WTC11 (cell line): Measurements from ENCODE around the gene EDDM3A. TPM values are rescaled to one million over a fixed set of nuclear protein-coding genes. Genes with fewer than 3 reads are reported as not detected.
"Not testable (repeated sequence)": the region's sequence is repeated elsewhere in the genome, so short reads cannot be mapped to it uniquely, and the experiment has no call there.

Source experiments
- ATAC-seq: fragments of 200-7000 bp; cut with Tn5 transposase; 2 replicates; pipeline ENCODE4 v1.10.0; 2021; ENCODE audit warnings: mild to moderate bottlenecking, moderate library complexity
- CTCF ChIA-PET: fragments of 300-600 bp; sonication (Branson Sonifier 250); formaldehyde crosslinking; loops from one replicate; lab custom pipeline; 2021; ENCODE audit warnings: antibody characterized with exemption; lab: Charles Lee
- POLR2A ChIA-PET: fragments of 350-600 bp; sonication (Branson Sonifier 250); formaldehyde crosslinking; loops from one replicate; lab custom pipeline; 2021; ENCODE audit warnings: antibody characterized with exemption; lab: Charles Lee
- DNase-seq: peaks from one replicate; pipeline ENCODE4 v3.0.0; 2021; ENCODE audit warnings: low spot score
- H3K27ac Mint-ChIP-seq: 2 replicates; pipeline ENCODE4 v1.8.0; 2021; ENCODE audit warnings: mixed read lengths
- H3K27me3 Mint-ChIP-seq: 2 replicates; pipeline ENCODE4 v1.8.0; 2021; ENCODE audit warnings: low read depth, mild to moderate bottlenecking, moderate library complexity, mixed read lengths
- H3K36me3 Mint-ChIP-seq: 2 replicates; pipeline ENCODE4 v1.8.0; 2021; ENCODE audit warnings: mixed read lengths
- H3K4me1 Mint-ChIP-seq: 2 replicates; pipeline ENCODE4 v1.8.0; 2022; ENCODE audit warnings: mixed read lengths
- H3K4me3 Mint-ChIP-seq: 2 replicates; pipeline ENCODE4 v1.8.0; 2021; ENCODE audit warnings: mild to moderate bottlenecking, moderate library complexity, mixed read lengths
- H3K9me3 Mint-ChIP-seq: 2 replicates; pipeline ENCODE4 v1.8.0; 2021; ENCODE audit warnings: mixed read lengths
- CREM ChIP-seq: sonication (generic); formaldehyde crosslinking; IDR thresholded peaks from 2 replicates; pipeline ENCODE4 v1.8.1; 2022; ENCODE audit warnings: mild to moderate bottlenecking, missing genetic modification reagents, moderate library complexity
- FOXP1 ChIP-seq: sonication (generic); formaldehyde crosslinking; IDR thresholded peaks from 2 replicates; pipeline ENCODE4 v1.8.0; 2022; ENCODE audit warnings: missing genetic modification reagents, mild to moderate bottlenecking, moderate library complexity, borderline replicate concordance
- GABPB1 ChIP-seq: sonication (generic); formaldehyde crosslinking; IDR thresholded peaks from 2 replicates; pipeline ENCODE4 v1.8.1; 2023; ENCODE audit warnings: mild to moderate bottlenecking, missing genetic modification reagents
- MXD4 ChIP-seq: fragments of 250-450 bp; sonication (Bioruptor Pico); IDR thresholded peaks from 2 replicates; pipeline ENCODE4 v1.8.0; 2021; ENCODE audit warnings: mild to moderate bottlenecking, moderate library complexity, borderline replicate concordance
- NFE2L1 ChIP-seq: sonication (generic); formaldehyde crosslinking; IDR thresholded peaks from 2 replicates; pipeline ENCODE4 v1.8.1; 2023; ENCODE audit warnings: missing genetic modification reagents
- NFYB ChIP-seq: sonication (generic); formaldehyde crosslinking; conservative IDR thresholded peaks from 2 replicates; pipeline ENCODE4 v1.8.0; 2022; ENCODE audit warnings: low read depth, missing genetic modification reagents
- NR2C2 ChIP-seq: sonication (generic); formaldehyde crosslinking; IDR thresholded peaks from 2 replicates; pipeline ENCODE4 v1.8.0; 2022; ENCODE audit warnings: mild to moderate bottlenecking, missing genetic modification reagents
- SMAD4 ChIP-seq: sonication (generic); formaldehyde crosslinking; IDR thresholded peaks from 2 replicates; pipeline ENCODE4 v1.8.0; 2022; ENCODE audit warnings: mild to moderate bottlenecking, missing genetic modification reagents
- SOX15 ChIP-seq: fragments of 250-450 bp; sonication (Bioruptor Pico); IDR thresholded peaks from 2 replicates; pipeline ENCODE4 v1.9.0; 2021; ENCODE audit warnings: mild to moderate bottlenecking
- SP1 ChIP-seq: sonication (generic); formaldehyde crosslinking; conservative IDR thresholded peaks from 2 replicates; pipeline ENCODE4 v1.8.1; 2022; ENCODE audit warnings: missing genetic modification reagents
- TEAD4 ChIP-seq: sonication (generic); formaldehyde crosslinking; IDR thresholded peaks from 2 replicates; pipeline ENCODE4 v1.8.0; 2022; ENCODE audit warnings: mild to moderate bottlenecking, missing genetic modification reagents
- ZNF121 ChIP-seq: sonication (generic); formaldehyde crosslinking; IDR thresholded peaks from 2 replicates; pipeline ENCODE4 v1.8.0; 2023; ENCODE audit warnings: missing genetic modification reagents
- ZNF219 ChIP-seq: sonication (generic); formaldehyde crosslinking; IDR thresholded peaks from 2 replicates; pipeline ENCODE4 v1.8.0; 2023; ENCODE audit warnings: missing genetic modification reagents, mild to moderate bottlenecking, borderline replicate concordance
- ZNF416 ChIP-seq: fragments of 250-450 bp; sonication (Bioruptor Pico); IDR thresholded peaks from 2 replicates; pipeline ENCODE4 v1.9.0; 2021; ENCODE audit warnings: mild to moderate bottlenecking, inconsistent platforms
- ZNF423 ChIP-seq: fragments of 250-450 bp; sonication (Bioruptor Pico); IDR thresholded peaks from 2 replicates; pipeline ENCODE4 v2.1.2; 2022; ENCODE audit warnings: mild to moderate bottlenecking, moderate library complexity
- ZNF671 ChIP-seq: fragments of 250-450 bp; sonication (Bioruptor Pico); IDR thresholded peaks from 2 replicates; pipeline ENCODE4 v1.8.0; 2021; ENCODE audit warnings: mild to moderate bottlenecking
- total RNA-seq: library from RNA; stranded (reverse); gene quantifications from 3 replicates; pipeline ENCODE4 v1.2.3, GENCODE V29; 2021
- TF ChIP-seq, protein P1 (sequence below): fragments of 250-450 bp; sonication (Bioruptor Pico); IDR thresholded peaks from 2 replicates; pipeline ENCODE4 v1.9.0; 2021; ENCODE audit warnings: mild to moderate bottlenecking
- TF ChIP-seq, protein P2 (sequence below): fragments of 250-450 bp; sonication (Bioruptor Pico); IDR thresholded peaks from 2 replicates; pipeline ENCODE4 v2.1.2; 2022; ENCODE audit warnings: mild to moderate bottlenecking, moderate library complexity
- TF ChIP-seq, protein P3 (sequence below): sonication (generic); formaldehyde crosslinking; IDR thresholded peaks from 2 replicates; pipeline ENCODE4 v1.8.1; 2023; ENCODE audit warnings: mild to moderate bottlenecking, missing genetic modification reagents, moderate library complexity
- TF ChIP-seq, protein P4 (sequence below): sonication (generic); formaldehyde crosslinking; IDR thresholded peaks from 2 replicates; pipeline ENCODE4 v1.8.0; 2022; ENCODE audit warnings: mild to moderate bottlenecking, missing genetic modification reagents
- TF ChIP-seq, protein P5 (sequence below): sonication (generic); formaldehyde crosslinking; IDR thresholded peaks from 2 replicates; pipeline ENCODE4 v1.8.1; 2022; ENCODE audit warnings: missing genetic modification reagents, borderline replicate concordance
- TF ChIP-seq, protein P6 (sequence below): sonication (generic); formaldehyde crosslinking; IDR thresholded peaks from 2 replicates; pipeline ENCODE4 v1.8.0; 2023; ENCODE audit warnings: mild to moderate bottlenecking, missing genetic modification reagents

EDDM3A gene
- total RNA-seq, 1 experiment from 2014 or later = 0.20 TPM

DNA sequence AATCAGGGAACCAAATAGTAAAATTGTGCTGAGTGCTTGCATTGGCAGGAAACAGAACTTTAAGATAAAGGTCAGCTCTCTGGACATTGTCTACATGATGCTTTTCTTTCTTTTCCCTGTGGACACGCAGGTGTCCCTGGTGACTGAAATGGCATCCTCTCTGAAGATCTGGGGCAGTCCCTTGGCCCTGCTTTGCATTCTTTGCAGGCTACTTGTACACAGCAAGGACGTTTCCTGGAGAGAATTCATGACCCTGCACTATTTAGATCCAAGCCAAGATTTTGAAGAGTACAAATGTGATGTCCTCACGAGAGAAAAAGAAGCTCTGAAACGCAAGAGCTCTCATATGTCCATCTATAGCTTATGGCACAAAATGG is 11.3 kb upstream of the EDDM3A start (continued):
- TF ChIP-seq ZNF219 (CRISPR knock-in tag) (no peak), TEAD4 (no peak), NFYB (CRISPR knock-in tag) (no peak), SP1 (CRISPR knock-in tag) (no peak), NFE2L1 (CRISPR knock-in tag) (no peak)
- TF ChIP-seq, protein P1, sequence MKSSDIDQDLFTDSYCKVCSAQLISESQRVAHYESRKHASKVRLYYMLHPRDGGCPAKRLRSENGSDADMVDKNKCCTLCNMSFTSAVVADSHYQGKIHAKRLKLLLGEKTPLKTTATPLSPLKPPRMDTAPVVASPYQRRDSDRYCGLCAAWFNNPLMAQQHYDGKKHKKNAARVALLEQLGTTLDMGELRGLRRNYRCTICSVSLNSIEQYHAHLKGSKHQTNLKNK = no peak
- TF ChIP-seq, protein P2, sequence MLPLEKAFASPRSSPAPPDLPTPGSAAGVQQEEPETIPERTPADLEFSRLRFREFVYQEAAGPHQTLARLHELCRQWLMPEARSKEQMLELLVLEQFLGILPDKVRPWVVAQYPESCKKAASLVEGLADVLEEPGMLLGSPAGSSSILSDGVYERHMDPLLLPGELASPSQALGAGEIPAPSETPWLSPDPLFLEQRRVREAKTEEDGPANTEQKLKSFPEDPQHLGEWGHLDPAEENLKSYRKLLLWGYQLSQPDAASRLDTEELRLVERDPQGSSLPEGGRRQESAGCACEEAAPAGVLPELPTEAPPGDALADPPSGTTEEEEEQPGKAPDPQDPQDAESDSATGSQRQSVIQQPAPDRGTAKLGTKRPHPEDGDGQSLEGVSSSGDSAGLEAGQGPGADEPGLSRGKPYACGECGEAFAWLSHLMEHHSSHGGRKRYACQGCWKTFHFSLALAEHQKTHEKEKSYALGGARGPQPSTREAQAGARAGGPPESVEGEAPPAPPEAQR (CRISPR knock-in tag) = no peak
- TF ChIP-seq, protein P3, sequence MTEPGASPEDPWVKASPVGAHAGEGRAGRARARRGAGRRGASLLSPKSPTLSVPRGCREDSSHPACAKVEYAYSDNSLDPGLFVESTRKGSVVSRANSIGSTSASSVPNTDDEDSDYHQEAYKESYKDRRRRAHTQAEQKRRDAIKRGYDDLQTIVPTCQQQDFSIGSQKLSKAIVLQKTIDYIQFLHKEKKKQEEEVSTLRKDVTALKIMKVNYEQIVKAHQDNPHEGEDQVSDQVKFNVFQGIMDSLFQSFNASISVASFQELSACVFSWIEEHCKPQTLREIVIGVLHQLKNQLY = no peak
- TF ChIP-seq, all 79 proteins: peak for 0

DNA sequence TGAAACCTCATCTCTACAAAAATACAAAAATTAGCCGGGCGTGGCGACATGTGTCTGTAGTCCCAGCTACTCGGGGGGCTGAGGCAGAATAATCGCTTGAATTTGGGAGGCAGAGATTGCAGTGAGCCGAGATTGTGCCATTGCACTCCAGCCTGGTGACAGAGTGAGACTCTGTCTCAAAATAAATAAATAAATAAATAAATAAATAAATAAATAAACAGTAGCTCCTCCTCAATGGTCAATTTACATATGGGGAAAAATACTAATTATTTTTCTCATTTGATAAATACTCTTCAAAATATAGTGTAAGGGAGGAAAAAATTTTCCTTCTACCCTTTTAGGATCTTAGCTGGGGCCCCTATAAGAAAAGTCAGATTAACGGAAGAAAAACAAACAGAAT is 7.4 kb upstream of the EDDM3A start:
- CTCF ChIA-PET = interaction anchor here (1.0 kb wide), 1 partner anchor 65 kb away, joined by 4 read pairs; no protein-coding TSS in a partner anchor
- ATAC-seq, H3K27ac Mint-ChIP-seq, DNase-seq, H3K27me3 Mint-ChIP-seq, H3K4me1 Mint-ChIP-seq, H3K36me3 Mint-ChIP-seq, POLR2A ChIA-PET, H3K4me3 Mint-ChIP-seq, H3K9me3 Mint-ChIP-seq: not testable (repeated sequence)

DNA sequence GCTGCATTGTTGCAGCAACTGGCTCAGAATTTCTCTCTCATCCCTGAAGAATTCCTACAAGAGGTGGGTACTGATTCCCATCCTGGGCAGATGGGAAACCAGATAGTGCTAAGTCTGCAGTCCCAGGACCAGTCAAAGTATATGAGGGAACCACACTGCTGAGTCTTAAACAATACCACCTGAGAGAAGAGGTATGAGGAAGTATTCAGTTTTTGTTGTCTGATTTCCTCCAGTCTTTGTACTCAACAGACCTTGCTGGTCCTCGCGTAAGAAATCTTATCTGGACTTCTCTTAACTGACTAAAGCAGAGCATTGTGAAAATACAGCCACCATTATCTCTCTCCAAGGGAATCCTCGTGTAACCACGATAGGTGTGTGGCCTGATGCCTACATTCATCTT is 3.6 kb upstream of the EDDM3A start:
- Mint-ChIP-seq H3K9me3 (no peaks in the 10 kb centered on the region), H3K4me1 (peaks cover 2% of the 10 kb centered on the region; the same call in 1 of the 2 replicates), H3K27me3 (peaks cover 2% of the 10 kb centered on the region; the same call in 1 of the 2 replicates), H3K36me3 (no peaks in the 10 kb centered on the region), H3K27ac (no peak overlapping the region), H3K4me3 (no peak overlapping the region)
- TF ChIP-seq MXD4 (CRISPR knock-in tag) (no peak), SOX15 (CRISPR knock-in tag) (no peak), CREM (CRISPR knock-in tag) (no peak), GABPB1 (CRISPR knock-in tag) (no peak), FOXP1 (no peak), SMAD4 (no peak), ZNF121 (CRISPR knock-in tag) (no peak), NR2C2 (CRISPR knock-in tag) (no peak), ZNF671 (CRISPR knock-in tag) (no peak)
- TF ChIP-seq, protein P2 (CRISPR knock-in tag) = no peak
- TF ChIP-seq, protein P4, sequence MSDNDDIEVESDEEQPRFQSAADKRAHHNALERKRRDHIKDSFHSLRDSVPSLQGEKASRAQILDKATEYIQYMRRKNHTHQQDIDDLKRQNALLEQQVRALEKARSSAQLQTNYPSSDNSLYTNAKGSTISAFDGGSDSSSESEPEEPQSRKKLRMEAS = no peak
- DNase-seq (no peak), ATAC-seq (no peak)
- ChIA-PET CTCF (interaction anchor here (1.2 kb wide), 1 partner anchor 10 kb away, joined by 3 read pairs; no protein-coding TSS in a partner anchor), POLR2A (no interaction called here)

DNA sequence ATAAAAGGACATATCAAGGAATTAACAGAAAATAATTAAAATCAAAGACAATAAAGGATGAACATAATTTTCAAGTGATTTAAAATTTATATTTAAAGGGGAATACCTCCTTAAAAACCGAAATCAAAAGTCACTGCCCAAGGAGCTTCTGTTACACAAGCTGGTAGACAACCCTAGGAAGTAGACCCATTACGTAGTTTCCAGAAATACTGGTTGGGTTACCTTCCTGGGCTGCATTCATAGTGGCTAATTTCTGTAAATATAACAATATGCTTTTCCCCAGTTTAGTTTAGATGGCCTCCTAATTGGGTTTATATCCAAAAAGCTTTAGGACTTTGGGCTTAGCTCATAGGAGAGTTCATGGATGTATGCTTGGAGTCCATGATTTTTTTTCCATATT is 2.1 kb upstream of the EDDM3A start:
- H3K4me3 Mint-ChIP-seq = no peak overlapping the region
- H3K27me3 Mint-ChIP-seq = peaks cover 2% of the 10 kb centered on the region; the same call in 1 of the 2 replicates
- ChIA-PET CTCF (interaction anchor here (0.9 to 4.5 kb wide), 4 partner anchors 11 to 271 kb away, joined by 3 to 22 read pairs (median 7); no protein-coding TSS in a partner anchor), POLR2A (no interaction called here)
- H3K36me3 Mint-ChIP-seq = no peaks in the 10 kb centered on the region
- H3K4me1 Mint-ChIP-seq = peaks cover 7% of the 10 kb centered on the region
- ATAC-seq (no peak), DNase-seq (no peak)
- H3K9me3 Mint-ChIP-seq = no peaks in the 10 kb centered on the region
- H3K27ac Mint-ChIP-seq = no peak overlapping the region
- TF ChIP-seq, protein P5, sequence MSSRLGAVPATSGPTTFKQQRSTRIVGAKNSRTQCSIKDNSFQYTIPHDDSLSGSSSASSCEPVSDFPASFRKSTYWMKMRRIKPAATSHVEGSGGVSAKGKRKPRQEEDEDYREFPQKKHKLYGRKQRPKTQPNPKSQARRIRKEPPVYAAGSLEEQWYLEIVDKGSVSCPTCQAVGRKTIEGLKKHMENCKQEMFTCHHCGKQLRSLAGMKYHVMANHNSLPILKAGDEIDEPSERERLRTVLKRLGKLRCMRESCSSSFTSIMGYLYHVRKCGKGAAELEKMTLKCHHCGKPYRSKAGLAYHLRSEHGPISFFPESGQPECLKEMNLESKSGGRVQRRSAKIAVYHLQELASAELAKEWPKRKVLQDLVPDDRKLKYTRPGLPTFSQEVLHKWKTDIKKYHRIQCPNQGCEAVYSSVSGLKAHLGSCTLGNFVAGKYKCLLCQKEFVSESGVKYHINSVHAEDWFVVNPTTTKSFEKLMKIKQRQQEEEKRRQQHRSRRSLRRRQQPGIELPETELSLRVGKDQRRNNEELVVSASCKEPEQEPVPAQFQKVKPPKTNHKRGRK (CRISPR knock-in tag) = no peak
- TF ChIP-seq GABPB1 (CRISPR knock-in tag) (no peak), ZNF416 (CRISPR knock-in tag) (no peak), ZNF423 (CRISPR knock-in tag) (no peak)
- TF ChIP-seq, protein P6, sequence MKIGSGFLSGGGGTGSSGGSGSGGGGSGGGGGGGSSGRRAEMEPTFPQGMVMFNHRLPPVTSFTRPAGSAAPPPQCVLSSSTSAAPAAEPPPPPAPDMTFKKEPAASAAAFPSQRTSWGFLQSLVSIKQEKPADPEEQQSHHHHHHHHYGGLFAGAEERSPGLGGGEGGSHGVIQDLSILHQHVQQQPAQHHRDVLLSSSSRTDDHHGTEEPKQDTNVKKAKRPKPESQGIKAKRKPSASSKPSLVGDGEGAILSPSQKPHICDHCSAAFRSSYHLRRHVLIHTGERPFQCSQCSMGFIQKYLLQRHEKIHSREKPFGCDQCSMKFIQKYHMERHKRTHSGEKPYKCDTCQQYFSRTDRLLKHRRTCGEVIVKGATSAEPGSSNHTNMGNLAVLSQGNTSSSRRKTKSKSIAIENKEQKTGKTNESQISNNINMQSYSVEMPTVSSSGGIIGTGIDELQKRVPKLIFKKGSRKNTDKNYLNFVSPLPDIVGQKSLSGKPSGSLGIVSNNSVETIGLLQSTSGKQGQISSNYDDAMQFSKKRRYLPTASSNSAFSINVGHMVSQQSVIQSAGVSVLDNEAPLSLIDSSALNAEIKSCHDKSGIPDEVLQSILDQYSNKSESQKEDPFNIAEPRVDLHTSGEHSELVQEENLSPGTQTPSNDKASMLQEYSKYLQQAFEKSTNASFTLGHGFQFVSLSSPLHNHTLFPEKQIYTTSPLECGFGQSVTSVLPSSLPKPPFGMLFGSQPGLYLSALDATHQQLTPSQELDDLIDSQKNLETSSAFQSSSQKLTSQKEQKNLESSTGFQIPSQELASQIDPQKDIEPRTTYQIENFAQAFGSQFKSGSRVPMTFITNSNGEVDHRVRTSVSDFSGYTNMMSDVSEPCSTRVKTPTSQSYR (CRISPR knock-in tag) = no peak
